GM19240 (cell line): ENCODE data around the gene NPM3.
A peak's percentile ranks its signal among the peaks of the same experiment; 100 is the strongest.
"Not testable (repeated sequence)": the region's sequence is repeated elsewhere in the genome, so short reads cannot be mapped to it uniquely, and the experiment has no call there.

ENCODE experiments used
- DNase-seq: peaks from one replicate; pipeline ENCODE4 v3.0.0; 2011; ENCODE audit warnings: low spot score; ENCODE audit not compliant: insufficient read length

The NPM3 gene

GRCh38 chr10:101807158-101807557 lies 23.9 kb upstream of the NPM3 start:
- no peak for DNase-seq

- no peak for DNase-seq
Observed at GRCh38 chr10:101803511-101803910, 20.3 kb upstream of the NPM3 start.

GRCh38 chr10:101797403-101798059 lies 14.3 kb upstream of the NPM3 start:
- no peak for DNase-seq

DNA sequence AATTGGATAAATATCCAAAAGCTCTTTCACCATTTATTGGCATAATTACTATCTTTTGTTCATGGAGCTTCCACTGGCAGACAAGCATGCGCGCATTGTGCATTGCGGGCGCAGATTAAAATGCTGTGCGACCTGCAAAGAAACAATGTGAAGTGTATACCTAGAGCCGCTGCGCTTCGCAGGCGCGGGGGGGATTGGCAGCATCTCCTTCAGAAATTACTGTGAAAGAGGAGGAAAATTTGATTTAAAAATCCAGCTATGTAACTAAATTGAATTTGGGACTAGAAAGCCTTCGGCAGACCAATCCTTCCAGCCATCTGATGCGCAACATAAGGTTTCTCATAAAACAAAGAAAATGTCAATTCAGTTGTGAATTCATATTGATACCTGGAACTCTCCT lies 10.3 kb upstream of the NPM3 start:
- DNase-seq = no peak

GRCh38 chr10:101789686-101790085 lies 6.4 kb upstream of the NPM3 start:
- no peak for DNase-seq

GRCh38 chr10:101789231-101789630 lies 6.0 kb upstream of the NPM3 start:
- not testable (repeated sequence) for DNase-seq

DNA sequence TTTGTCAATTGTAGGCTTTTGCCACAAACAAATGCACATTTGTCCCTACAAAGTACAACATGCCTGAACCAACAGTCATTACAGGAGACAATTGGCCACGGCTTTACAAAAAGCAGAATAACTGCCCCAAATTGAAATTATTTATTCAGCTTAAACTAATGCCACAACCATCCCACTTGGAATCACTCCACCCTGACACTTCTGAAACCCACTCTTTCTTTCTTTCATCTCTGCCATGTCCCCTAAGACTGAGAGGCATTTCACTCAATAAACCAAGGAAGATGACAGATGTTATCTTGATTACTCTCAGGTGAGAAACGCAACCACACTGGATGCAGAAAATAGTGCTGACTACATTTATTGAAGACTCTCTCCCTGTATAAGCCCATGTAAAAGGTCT lies 2.6 kb upstream of the NPM3 start:
- no peak for DNase-seq

DNA sequence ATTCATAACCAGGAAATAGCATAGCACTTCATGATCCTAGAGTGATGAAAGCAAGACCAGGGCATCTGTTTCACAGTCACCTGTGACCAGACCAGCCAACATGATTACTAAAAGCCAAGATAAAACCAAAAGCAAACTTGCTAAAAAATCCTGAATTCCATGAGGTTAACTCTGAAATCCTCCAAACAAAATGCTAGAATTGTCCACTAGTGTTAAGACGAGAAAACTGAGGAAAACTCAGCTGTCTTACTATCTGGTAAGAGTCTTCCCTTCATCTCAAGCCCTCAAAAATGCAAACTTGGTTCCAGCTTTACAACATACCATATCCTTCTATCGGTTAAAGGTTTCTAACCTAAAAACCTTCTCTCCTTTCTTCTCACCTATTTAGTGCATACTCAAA lies 1.3 kb upstream of the NPM3 start:
- DNase-seq = no peak

DNA sequence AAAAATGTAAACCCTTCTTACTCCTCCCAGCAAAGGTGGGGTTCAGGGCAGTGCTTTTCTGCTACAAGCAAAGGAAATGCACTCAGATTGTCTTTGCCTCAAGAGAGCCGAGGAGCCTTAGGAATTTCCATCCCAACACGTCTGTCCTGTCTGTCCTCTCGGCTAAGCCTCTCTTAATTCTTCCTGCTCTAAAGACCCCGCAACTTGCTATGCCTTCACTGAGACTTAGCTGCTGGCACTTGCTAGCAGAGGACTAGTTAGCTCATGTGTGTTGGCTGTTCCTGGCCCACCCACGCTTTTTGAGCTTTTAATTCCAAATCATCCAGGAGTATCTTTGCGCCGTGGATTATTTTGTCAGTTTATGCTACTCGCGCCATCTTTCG lies 481 bp upstream of the NPM3 start:
- DNase-seq = no peak

- no peak for DNase-seq
Observed at GRCh38 chr10:101781984-101782810, 1.0 kb downstream of the NPM3 start.

GRCh38 chr10:101781655-101781983 lies 1.6 kb downstream of the NPM3 start:
- no peak for DNase-seq

- DNase-seq = peak; percentile 86
Observed at GRCh38 chr10:101780818-101781654, 2.2 kb downstream of the NPM3 start.

DNA sequence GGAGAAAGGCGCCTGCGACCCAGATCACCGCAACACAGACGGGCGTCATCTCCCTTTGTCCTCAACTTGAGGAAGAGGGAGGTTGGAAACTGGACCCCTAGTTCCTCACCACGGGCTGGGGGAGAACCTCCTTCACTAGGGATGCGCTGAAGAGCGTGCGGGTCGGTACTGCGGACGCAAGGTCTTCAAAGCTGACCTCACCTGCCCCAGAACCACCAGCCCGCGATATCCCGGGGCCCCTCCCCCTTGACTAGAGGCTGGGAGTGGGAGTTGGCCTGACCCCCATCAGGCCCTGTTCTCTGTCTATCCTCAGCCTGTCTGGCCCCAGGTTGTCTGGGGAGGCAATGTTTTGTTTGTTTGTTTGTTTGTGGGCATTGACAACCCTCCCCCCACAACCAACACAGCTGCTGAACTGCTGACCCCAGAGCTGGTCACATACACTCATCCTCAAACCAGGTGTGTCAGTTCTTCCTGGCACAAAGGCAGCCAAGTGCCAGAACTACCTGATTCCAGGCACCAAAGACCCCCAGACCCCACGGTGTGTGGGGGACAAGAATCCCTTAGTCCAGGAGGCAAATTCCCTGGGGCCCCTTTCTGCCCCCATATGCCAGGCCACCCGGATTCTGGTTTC lies 2.9 kb downstream of the NPM3 start:
- no peak for DNase-seq

GRCh38 chr10:101779544-101780186 lies 3.6 kb downstream of the NPM3 start:
- peak; percentile 79 for DNase-seq

GRCh38 chr10:101778781-101779543 lies 4.3 kb downstream of the NPM3 start:
- DNase-seq = no peak

- no peak for DNase-seq
Observed at GRCh38 chr10:101778151-101778780, 5.0 kb downstream of the NPM3 start.

DNA sequence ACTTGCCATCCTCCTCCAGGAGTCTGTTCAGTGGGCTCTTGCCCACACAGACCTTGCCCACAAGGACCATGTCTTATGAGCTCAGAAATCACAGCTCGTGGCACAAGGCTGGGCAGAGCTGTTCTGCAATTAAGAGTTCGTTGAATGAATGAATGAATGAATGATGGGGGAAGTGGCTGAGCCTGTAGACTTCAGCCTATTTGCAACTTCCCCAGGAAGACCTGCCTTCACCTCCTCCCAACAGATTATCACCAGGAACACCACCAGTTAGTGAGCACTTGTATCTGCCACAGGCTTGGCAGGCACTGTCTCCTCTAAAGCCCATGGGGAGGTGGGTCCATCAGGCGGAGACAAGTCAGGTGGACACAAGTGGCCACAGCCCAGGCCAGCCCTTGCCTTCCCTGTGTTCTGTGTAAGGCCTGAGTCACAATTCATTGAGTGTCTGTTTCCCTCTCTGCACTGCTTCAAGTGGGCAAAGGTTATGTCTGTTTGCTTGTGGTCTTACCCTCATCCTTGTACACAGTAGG lies 5.6 kb downstream of the NPM3 start:
- no peak for DNase-seq

DNA sequence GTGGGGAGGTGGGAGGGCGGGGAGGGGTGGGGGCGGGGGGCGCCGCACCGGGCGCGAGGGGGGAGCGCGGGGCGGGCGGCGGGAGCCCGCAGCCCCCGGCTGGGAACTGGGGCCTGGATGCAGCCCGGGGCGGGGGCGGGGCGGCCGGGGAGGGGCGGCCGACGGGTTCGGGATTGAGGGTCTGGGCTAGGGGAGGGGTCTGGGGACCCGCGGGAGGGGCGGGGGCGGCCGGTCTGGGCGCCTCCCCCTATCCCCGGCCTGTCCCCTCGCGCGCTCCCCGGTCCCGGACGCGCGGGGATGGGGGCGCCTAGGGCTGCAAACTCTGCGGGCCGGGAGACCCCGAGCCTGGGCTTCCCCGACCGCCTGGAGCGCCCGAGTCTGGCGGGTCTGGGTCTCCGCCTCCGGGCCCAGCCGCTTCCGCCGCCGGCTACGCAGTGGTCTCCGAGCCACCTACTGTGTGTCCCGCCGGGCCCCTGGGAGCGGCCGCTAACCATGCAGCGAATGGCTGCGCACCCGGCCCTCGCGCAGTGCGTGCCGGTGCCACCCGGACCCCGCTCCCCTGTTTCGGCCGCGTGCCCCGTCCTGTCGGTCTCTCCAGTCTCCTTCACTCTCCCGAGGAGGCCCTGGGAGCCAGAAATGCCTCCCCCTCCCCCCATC lies 7.0 kb downstream of the NPM3 start:
- DNase-seq = no peak
